Gastroesophageal sphincter (tissue), 4 donors: Measurements from ENCODE around the gene AKR1E2. TPM values are rescaled to one million over a fixed set of nuclear protein-coding genes. Genes with fewer than 3 reads are reported as not detected.

Experiments used
- ATAC-seq: fragments of 150-250 bp; one replicate; pipeline ENCODE4 v1.9.1; 2016; ENCODE audit warnings: mild to moderate bottlenecking, moderate library complexity
- H3K27ac ChIP-seq, 4 donors: fragments of 200-600 bp; sonication (generic) in 3 of 4; 1 replicate in 3 of 4; 2 replicates in 1 of 4; pipeline ENCODE4 v1.5.1; 2016 to 2019
- H3K27me3 ChIP-seq: fragments of 200-600 bp; sonication (generic); one replicate; pipeline ENCODE4 v1.5.1; 2019
- H3K36me3 ChIP-seq, 2 donors: fragments of 200-600 bp; sonication (generic); one replicate each; pipeline ENCODE4 v1.5.1; 2019; ENCODE audit warnings: control low read depth in 1 of 2
- H3K4me1 ChIP-seq, 3 donors: fragments of 200-600 bp; sonication (generic); 1 replicate in 2 of 3; 2 replicates in 1 of 3; pipeline ENCODE4 v1.5.1; 2016 to 2019; ENCODE audit warnings: control low read depth in 2 of 3
- H3K4me3 ChIP-seq, 2 donors: fragments of 200-600 bp; sonication (generic); one replicate each; pipeline ENCODE4 v1.5.1; 2019; ENCODE audit warnings: mild to moderate bottlenecking in 1 of 2, moderate library complexity in 1 of 2
- H3K9me3 ChIP-seq, 3 donors: fragments of 200-600 bp; sonication (generic); one replicate each; pipeline ENCODE4 v1.5.1; 2017 to 2019; ENCODE audit warnings: control low read depth in 2 of 3
- EP300 ChIP-seq: sonication (generic); formaldehyde crosslinking; IDR thresholded peaks from one replicate; pipeline ENCODE4 v1.6.1; 2017; ENCODE audit warnings: antibody characterized with exemption, mild to moderate bottlenecking
- POLR2A ChIP-seq, 2 donors: fragments of 450-650 bp; IDR thresholded peaks; one replicate each; pipeline ENCODE4 v1.6.1; 2017; ENCODE audit warnings: antibody characterized with exemption in 2 of 2, mild to moderate bottlenecking in 2 of 2, moderate library complexity in 1 of 2
- POLR2AphosphoS5 ChIP-seq: sonication (generic); formaldehyde crosslinking; IDR thresholded peaks from one replicate; pipeline ENCODE4 v1.6.1; 2017; ENCODE audit warnings: antibody characterized with exemption
- WGBS, 2 donors: methylation state at CpG; one replicate each; pipeline ENCODE4 v1.1.5; 2018; ENCODE audit warnings: low coverage in 1 of 2; 5-methylcytosine and 5-hydroxymethylcytosine counted together
- total RNA-seq, 4 donors: library from RNA; depleted of rRNA; stranded (reverse); fragments of >200 nt; gene quantifications; one replicate each; pipeline ENCODE4 v1.1.0, GENCODE V29; 2016
- TF ChIP-seq, protein P1 (sequence below), 4 experiments: fragments of 200-600 bp in 2 of 4; fragments of 450-650 bp in 2 of 4; sonication (generic) in 1 of 4; IDR thresholded peaks; one replicate each; pipeline ENCODE4 v1.5.1; 2017 to 2019; ENCODE audit warnings: antibody characterized with exemption in 4 of 4, mild to moderate bottlenecking in 2 of 4, moderate library complexity in 2 of 4

AKR1E2 gene
- total RNA-seq, 4 donors from 2014 or later: 15.9 to 19.3 (median 16.0) TPM

DNA sequence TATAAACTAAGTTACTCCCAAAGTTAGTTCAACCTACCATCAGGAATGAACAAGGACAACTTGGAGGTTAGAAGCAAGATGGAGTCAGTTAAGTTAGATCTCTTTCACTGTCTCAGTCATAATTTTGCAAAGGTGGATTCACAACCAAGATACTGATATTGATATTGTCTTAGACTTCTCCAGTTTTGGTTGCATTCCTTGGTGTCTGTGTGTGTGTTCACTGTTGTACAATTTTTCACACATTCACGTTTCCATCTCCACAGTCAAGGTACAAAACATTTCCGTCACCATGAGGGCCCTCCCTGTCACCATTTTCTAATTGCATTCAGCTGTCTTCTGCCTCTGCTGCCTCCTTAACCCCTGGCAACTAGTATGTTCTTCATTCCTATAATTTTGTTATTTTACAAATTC is 41.1 kb downstream of the AKR1E2 start:
- Histone ChIP-seq H3K9me3 (no peaks in the 10 kb centered on the region), H3K27me3 (no peaks in the 10 kb centered on the region), H3K4me1 (no peaks in the 10 kb centered on the region), H3K4me3 (no peak overlapping the region), H3K36me3 (no peaks in the 10 kb centered on the region), H3K27ac (no peak overlapping the region)
- no peak for ATAC-seq
- 39 to 94% methylated on average over 2 of the region's 2 CpGs for WGBS, 2 donors
- TF ChIP-seq, protein P1, sequence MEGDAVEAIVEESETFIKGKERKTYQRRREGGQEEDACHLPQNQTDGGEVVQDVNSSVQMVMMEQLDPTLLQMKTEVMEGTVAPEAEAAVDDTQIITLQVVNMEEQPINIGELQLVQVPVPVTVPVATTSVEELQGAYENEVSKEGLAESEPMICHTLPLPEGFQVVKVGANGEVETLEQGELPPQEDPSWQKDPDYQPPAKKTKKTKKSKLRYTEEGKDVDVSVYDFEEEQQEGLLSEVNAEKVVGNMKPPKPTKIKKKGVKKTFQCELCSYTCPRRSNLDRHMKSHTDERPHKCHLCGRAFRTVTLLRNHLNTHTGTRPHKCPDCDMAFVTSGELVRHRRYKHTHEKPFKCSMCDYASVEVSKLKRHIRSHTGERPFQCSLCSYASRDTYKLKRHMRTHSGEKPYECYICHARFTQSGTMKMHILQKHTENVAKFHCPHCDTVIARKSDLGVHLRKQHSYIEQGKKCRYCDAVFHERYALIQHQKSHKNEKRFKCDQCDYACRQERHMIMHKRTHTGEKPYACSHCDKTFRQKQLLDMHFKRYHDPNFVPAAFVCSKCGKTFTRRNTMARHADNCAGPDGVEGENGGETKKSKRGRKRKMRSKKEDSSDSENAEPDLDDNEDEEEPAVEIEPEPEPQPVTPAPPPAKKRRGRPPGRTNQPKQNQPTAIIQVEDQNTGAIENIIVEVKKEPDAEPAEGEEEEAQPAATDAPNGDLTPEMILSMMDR (IDR thresholded peaks at IDR 0.05): no peak
- no peak for TF ChIP-seq POLR2A (IDR thresholded peaks at IDR 0.05)

DNA sequence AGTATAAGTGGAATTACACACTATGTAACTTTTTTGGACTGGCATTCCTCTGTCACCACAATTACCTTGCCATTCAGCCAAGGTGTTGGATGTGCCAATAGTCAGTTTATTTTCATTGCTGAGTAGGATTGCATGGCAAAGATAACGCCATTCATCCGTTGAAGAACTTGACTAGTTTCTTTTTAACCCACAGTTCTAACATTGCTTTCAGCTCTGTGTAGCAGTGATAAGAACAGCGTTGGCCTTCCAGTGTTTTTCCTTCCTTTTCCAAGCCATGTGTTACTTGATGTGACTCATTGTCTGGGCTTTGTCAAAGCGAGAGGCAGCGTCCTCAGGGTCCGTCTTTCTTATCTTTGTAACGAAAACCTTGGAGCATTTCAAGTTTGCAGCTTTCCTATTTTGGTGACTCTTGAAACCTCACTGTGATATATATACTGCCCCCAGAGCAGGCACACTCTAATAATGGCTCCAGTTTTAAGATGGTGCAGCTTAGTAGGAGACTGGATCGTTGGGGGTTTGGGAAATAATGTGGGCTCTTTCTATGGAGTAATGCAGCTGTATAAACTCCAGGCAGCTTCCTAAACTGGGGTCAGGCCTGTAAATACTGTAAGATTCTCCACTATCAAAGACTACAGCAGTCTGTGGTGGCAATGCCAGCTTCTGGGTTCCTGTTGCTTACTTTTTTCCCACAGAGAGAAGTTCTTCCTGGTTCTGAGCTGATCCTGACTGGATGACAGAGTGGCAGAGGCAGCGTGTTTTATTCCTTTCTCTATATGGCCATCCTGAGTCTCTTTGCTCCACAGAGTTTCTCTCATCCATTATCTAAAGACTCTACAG is 41.7 kb downstream of the AKR1E2 start:
- TF ChIP-seq, protein P1 (IDR thresholded peaks at IDR 0.05): no peak
- TF ChIP-seq POLR2AphosphoS5 (no peak), POLR2A (IDR thresholded peaks at IDR 0.05) (no peak), EP300 (no peak)
- Histone ChIP-seq H3K4me1 (no peaks in the 10 kb centered on the region), H3K9me3 (no peaks in the 10 kb centered on the region), H3K36me3 (no peaks in the 10 kb centered on the region), H3K27me3 (no peaks in the 10 kb centered on the region), H3K27ac (no peak overlapping the region), H3K4me3 (no peak overlapping the region)
- ATAC-seq: no peak
- WGBS, 2 donors: 23 to 73% methylated on average over 8 to 9 of the region's 9 CpGs

- no peak overlapping the region for H3K27ac ChIP-seq
- 46 to 97% methylated on average over 3 of the region's 3 CpGs for WGBS, 2 donors
- ATAC-seq: no peak
- no peaks in the 10 kb centered on the region for H3K36me3 ChIP-seq
- H3K4me1 ChIP-seq: no peaks in the 10 kb centered on the region
- no peaks in the 10 kb centered on the region for H3K27me3 ChIP-seq
- H3K4me3 ChIP-seq: no peak overlapping the region
- no peaks in the 10 kb centered on the region for H3K9me3 ChIP-seq
- TF ChIP-seq, protein P1 (IDR thresholded peaks at IDR 0.05): no peak
- TF ChIP-seq POLR2AphosphoS5 (no peak), EP300 (no peak), POLR2A (IDR thresholded peaks at IDR 0.05) (no peak)
Measured at GRCh38 chr10:4868357-4868657, 42.3 kb downstream of the AKR1E2 start.

DNA sequence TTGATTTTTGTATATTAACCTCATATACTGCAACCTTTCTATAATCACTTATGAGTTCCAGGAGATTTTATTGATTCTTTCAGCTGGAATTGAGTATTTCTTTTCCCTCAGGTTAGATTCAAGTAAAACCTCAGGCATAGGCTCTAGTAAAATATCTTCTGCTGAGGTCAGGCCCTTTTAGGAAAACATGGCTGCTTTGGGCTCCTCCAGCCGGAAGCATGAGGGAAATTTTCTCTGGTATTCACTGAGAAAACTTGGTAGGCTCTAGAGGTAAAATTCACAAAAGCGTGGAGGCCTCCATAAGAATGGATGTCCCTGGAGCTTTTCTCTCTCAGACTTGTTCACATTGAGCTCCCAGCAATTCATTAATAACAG is 56.7 kb downstream of the AKR1E2 start:
- no peak for ATAC-seq
- Histone ChIP-seq H3K27me3 (no peaks in the 10 kb centered on the region), H3K27ac (no peak overlapping the region), H3K4me3 (no peak overlapping the region), H3K9me3 (no peaks in the 10 kb centered on the region), H3K4me1 (peaks cover 0 to 12% (median 0%) of the 10 kb centered on the region in 3 donors), H3K36me3 (no peaks in the 10 kb centered on the region)
- WGBS, 2 donors: 67% methylated on average over 1 of the region's 2 CpGs; no CpG with 5 or more reads in 1 of the 2 donors
- TF ChIP-seq, protein P1 (IDR thresholded peaks at IDR 0.05): no peak
- TF ChIP-seq POLR2A (IDR thresholded peaks at IDR 0.05) (no peak), EP300 (no peak), POLR2AphosphoS5 (no peak)

- WGBS, 2 donors: 43% methylated on average over 4 of the region's 4 CpGs; no CpG with 5 or more reads in 1 of the 2 donors
- H3K27ac ChIP-seq: no peak overlapping the region
- no peak for TF ChIP-seq POLR2A (IDR thresholded peaks at IDR 0.05)
- TF ChIP-seq, protein P1 (IDR thresholded peaks at IDR 0.05): no peak
- TF ChIP-seq EP300: no peak
- TF ChIP-seq POLR2AphosphoS5: no peak
- no peaks in the 10 kb centered on the region for H3K9me3 ChIP-seq
- H3K4me1 ChIP-seq: peaks cover 0 to 12% (median 0%) of the 10 kb centered on the region in 3 donors
- ATAC-seq: no peak
- no peak overlapping the region for H3K4me3 ChIP-seq
- H3K36me3 ChIP-seq: no peaks in the 10 kb centered on the region
- H3K27me3 ChIP-seq: no peaks in the 10 kb centered on the region
Measured at GRCh38 chr10:4883079-4883739, 57.2 kb downstream of the AKR1E2 start.
